Lower leg skin (tissue), 3 donors: ENCODE data around the gene URM1.

Experiments used
- CTCF ChIP-seq, 3 donors: fragments of 450-650 bp; IDR thresholded peaks; one replicate each; pipeline ENCODE4 v1.5.1; 2016; ENCODE audit warnings: antibody characterized with exemption in 3 of 3, mild to moderate bottlenecking in 3 of 3, moderate library complexity in 2 of 3
- POLR2A ChIP-seq, 2 donors: fragments of 450-650 bp; IDR thresholded peaks; one replicate each; pipeline ENCODE4 v1.6.1; 2016 to 2017; ENCODE audit warnings: antibody characterized with exemption in 2 of 2, mild to moderate bottlenecking in 1 of 2, moderate library complexity in 1 of 2

DNA sequence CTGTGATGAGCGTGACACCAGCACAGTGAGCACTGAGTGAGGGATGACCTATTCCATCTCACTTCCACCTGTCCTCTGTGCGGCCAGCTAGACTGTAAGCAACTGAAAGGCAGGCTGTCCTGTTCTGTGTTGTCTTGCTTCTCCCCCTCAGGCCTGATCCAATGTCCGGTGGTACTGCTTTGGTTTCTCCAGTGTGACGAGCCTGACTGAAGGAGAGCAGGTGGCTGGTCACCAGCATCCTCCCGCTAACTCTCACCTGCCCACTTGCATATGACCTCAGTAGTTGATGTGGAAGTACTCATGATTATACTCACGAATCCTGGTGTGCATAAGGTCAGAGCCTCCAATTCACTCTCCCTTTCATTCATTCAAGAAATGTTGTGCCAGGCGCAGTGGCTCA, 33.2 kb upstream of the URM1 start:
- TF ChIP-seq CTCF (IDR thresholded peaks at IDR 0.05) (no peak), POLR2A (IDR thresholded peaks at IDR 0.05) (no peak)
